Cardiac muscle cell (in vitro differentiated cells and primary cell): ENCODE measurements around the gene TFR2. TPM values are rescaled to one million over a fixed set of nuclear protein-coding genes. Genes with fewer than 3 reads are reported as not detected.

Experiments used
- DNase-seq, 2 donors: peaks; one replicate each; pipeline versions ENCODE4 v3.0.0 to v3.0.0-alpha.2; 2010 to 2017; ENCODE audit warnings: low read depth in 1 of 2, low spot score in 1 of 2
- H3K27ac ChIP-seq: fragments of 200-600 bp; sonication (generic); 2 replicates; pipeline ENCODE4 v1.5.1; 2016
- H3K27me3 ChIP-seq: fragments of 200-600 bp; sonication (generic); 2 replicates; pipeline ENCODE4 v1.6.0; 2016; ENCODE audit warnings: control low read depth
- H3K36me3 ChIP-seq: fragments of 200-600 bp; sonication (generic); 2 replicates; pipeline ENCODE4 v1.5.1; 2016; ENCODE audit warnings: control low read depth
- H3K4me1 ChIP-seq: fragments of 200-600 bp; sonication (generic); 2 replicates; pipeline ENCODE4 v1.8.1; 2017; ENCODE audit warnings: low read depth, mild to moderate bottlenecking, mixed run types
- H3K4me3 ChIP-seq: fragments of 200-600 bp; sonication (generic); 2 replicates; pipeline ENCODE4 v1.5.1; 2016; ENCODE audit warnings: mild to moderate bottlenecking
- H3K9me3 ChIP-seq: fragments of 200-600 bp; sonication (generic); 2 replicates; pipeline ENCODE4 v1.5.1; 2017; ENCODE audit warnings: low read depth, mild to moderate bottlenecking, control low read depth
- CTCF ChIP-seq: IDR thresholded peaks from 2 replicates; pipeline ENCODE4 v1.5.1; 2012; ENCODE audit warnings: low read depth, mild to moderate bottlenecking, low read length
- polyA plus RNA-seq: library from polyadenylated mRNA; unstranded; fragments of >200 nt; fragmentation: Nextera tagmentation; extraction: Ambion mirVana; gene quantifications from 2 replicates; pipeline ENCODE4 v1.2.1, GENCODE V29; 2016
- total RNA-seq: library from RNA; depleted of rRNA; stranded (reverse); fragments of >200 nt; gene quantifications from 2 replicates; pipeline ENCODE4 v1.2.3, GENCODE V29; 2016

TFR2 gene
- total and polyA plus RNA-seq, 2 experiments from 2014 or later = 0.89 TPM; not detected in 1

GRCh38 chr7:100632951-100633717 lies 8.2 kb downstream of the TFR2 start:
- Histone ChIP-seq H3K27ac (no peak overlapping the region), H3K4me1 (no peaks in the 10 kb centered on the region), H3K9me3 (no peaks in the 10 kb centered on the region), H3K36me3 (no peaks in the 10 kb centered on the region), H3K27me3 (peaks cover 27% of the 10 kb centered on the region), H3K4me3 (peak overlapping the region; percentile 25)
- TF ChIP-seq CTCF = peak; percentile 31
- peak; percentile 31 to 54 for DNase-seq

- Histone ChIP-seq H3K27ac (no peak overlapping the region), H3K27me3 (peaks cover 27% of the 10 kb centered on the region), H3K36me3 (no peaks in the 10 kb centered on the region), H3K4me1 (no peaks in the 10 kb centered on the region), H3K9me3 (no peaks in the 10 kb centered on the region), H3K4me3 (no peak overlapping the region)
- no peak for DNase-seq
- no peak for TF ChIP-seq CTCF
Measured at GRCh38 chr7:100630066-100630465, 11.3 kb downstream of the TFR2 start.

GRCh38 chr7:100629117-100629716 lies 12.1 kb downstream of the TFR2 start:
- peaks cover 23% of the 10 kb centered on the region for H3K27me3 ChIP-seq
- no peaks in the 10 kb centered on the region for H3K36me3 ChIP-seq
- TF ChIP-seq CTCF = peak; percentile 42
- H3K9me3 ChIP-seq = no peaks in the 10 kb centered on the region
- H3K27ac ChIP-seq = no peak overlapping the region
- H3K4me3 ChIP-seq = no peak overlapping the region
- DNase-seq = peak; percentile 33 to 39
- H3K4me1 ChIP-seq = no peaks in the 10 kb centered on the region

GRCh38 chr7:100627238-100627549 lies 14.2 kb downstream of the TFR2 start:
- Histone ChIP-seq H3K27ac (no peak overlapping the region), H3K9me3 (no peaks in the 10 kb centered on the region), H3K36me3 (no peaks in the 10 kb centered on the region), H3K4me3 (no peak overlapping the region), H3K27me3 (peaks cover 6% of the 10 kb centered on the region), H3K4me1 (no peaks in the 10 kb centered on the region)
- DNase-seq = no peak
- no peak for TF ChIP-seq CTCF

- DNase-seq = peak; percentile 81 to 91
- H3K9me3 ChIP-seq = no peaks in the 10 kb centered on the region
- no peak overlapping the region for H3K27ac ChIP-seq
- H3K4me1 ChIP-seq = no peaks in the 10 kb centered on the region
- no peaks in the 10 kb centered on the region for H3K36me3 ChIP-seq
- H3K27me3 ChIP-seq = peaks cover under 1% of the 10 kb centered on the region
- peak overlapping the region; percentile 16 for H3K4me3 ChIP-seq
- TF ChIP-seq CTCF = no peak
Measured at GRCh38 chr7:100626530-100627237, 14.7 kb downstream of the TFR2 start.
